ENCODE measurements around the gene CFAP45.
A peak's percentile ranks its signal among the peaks of the same experiment; 100 is the strongest.

The CFAP45 gene

GRCh38 chr1:159828581-159829272 lies 71.2 kb downstream of the CFAP45 start:
- CTCF ChIA-PET, result interaction anchor here (1.3 to 1.8 kb wide), 2 partner anchors 30 kb away, joined by 5 to 11 read pairs; no protein-coding TSS in a partner anchor
- Mint-ChIP-seq H3K27ac (no peak overlapping the region), H3K27me3 (peaks cover 39% of the 10 kb centered on the region), H3K36me3 (peaks cover 13% of the 10 kb centered on the region), H3K9me3 (peaks cover 19% of the 10 kb centered on the region), H3K4me1 (peaks cover 49% of the 10 kb centered on the region), H3K4me3 (no peak overlapping the region)
- DNase-seq, result no peak

- no peak overlapping the region for H3K27ac Mint-ChIP-seq
- peaks cover 44% of the 10 kb centered on the region for H3K27me3 Mint-ChIP-seq
- peaks cover 13% of the 10 kb centered on the region for H3K36me3 Mint-ChIP-seq
- H3K4me1 Mint-ChIP-seq, result peaks cover 49% of the 10 kb centered on the region
- H3K9me3 Mint-ChIP-seq, result peaks cover 19% of the 10 kb centered on the region
- CTCF ChIA-PET, result interaction anchor here (1.0 to 2.5 kb wide), 4 partner anchors 25 to 59 kb away, joined by 4 to 8 read pairs (median 6); partner anchors contain the start of gene FCRL6
- no peak overlapping the region for H3K4me3 Mint-ChIP-seq
- DNase-seq, result no peak
Observed at GRCh38 chr1:159828176-159828575, 71.8 kb downstream of the CFAP45 start.

- Mint-ChIP-seq H3K36me3 (peaks cover 13% of the 10 kb centered on the region), H3K27ac (peak overlapping the region; percentile 53), H3K9me3 (peaks cover 19% of the 10 kb centered on the region), H3K27me3 (peaks cover 51% of the 10 kb centered on the region), H3K4me3 (no peak overlapping the region), H3K4me1 (peaks cover 49% of the 10 kb centered on the region)
- DNase-seq, result no peak
- CTCF ChIA-PET, result interaction anchor here (0.6 to 2.5 kb wide), 8 partner anchors 17 to 67 kb away, joined by 3 to 8 read pairs (median 4); partner anchors contain the start of gene FCRL6
Observed at GRCh38 chr1:159827549-159827948, 72.4 kb downstream of the CFAP45 start.

GRCh38 chr1:159827102-159827490 lies 72.9 kb downstream of the CFAP45 start:
- no peak for DNase-seq
- CTCF ChIA-PET, result interaction anchor here (0.6 to 2.5 kb wide), 10 partner anchors 18 to 179 kb away, joined by 3 to 8 read pairs (median 4); partner anchors contain the start of gene FCRL6
- Mint-ChIP-seq H3K4me1 (peaks cover 49% of the 10 kb centered on the region), H3K27ac (peak overlapping the region; percentile 66), H3K9me3 (peaks cover 19% of the 10 kb centered on the region), H3K36me3 (peaks cover 13% of the 10 kb centered on the region), H3K27me3 (peaks cover 55% of the 10 kb centered on the region), H3K4me3 (no peak overlapping the region)

GRCh38 chr1:159826441-159827101 lies 73.4 kb downstream of the CFAP45 start, which contains the start of gene SLAMF8:
TSS of gene SLAMF8 (plus strand) at chr1:159826873. CDS start at chr1:159826899, 26 bp downstream.
- H3K4me3 Mint-ChIP-seq, result peak within 1 kb of the TSS; percentile 6
- peaks cover 49% of the 10 kb centered on the region for H3K4me1 Mint-ChIP-seq

GRCh38 chr1:159825564-159825963 lies 74.4 kb downstream of the CFAP45 start:
- Mint-ChIP-seq H3K27ac (peak overlapping the region; percentile 39), H3K9me3 (peaks cover 19% of the 10 kb centered on the region), H3K36me3 (peaks cover 13% of the 10 kb centered on the region), H3K4me1 (peaks cover 49% of the 10 kb centered on the region), H3K4me3 (no peak overlapping the region), H3K27me3 (peaks cover 62% of the 10 kb centered on the region)
- no peak for DNase-seq
- CTCF ChIA-PET, result interaction anchor here (1.9 to 2.5 kb wide), 2 partner anchors 22 to 67 kb away, joined by 6 to 8 read pairs; partner anchors contain the start of gene FCRL6

More at GRCh38 chr1:159826441-159827101, 73.4 kb downstream of the CFAP45 start, which contains the start of gene SLAMF8:
- DNase-seq, result peak; percentile 75
- H3K36me3 Mint-ChIP-seq, result peaks cover 13% of the 10 kb centered on the region
- H3K9me3 Mint-ChIP-seq, result peaks cover 19% of the 10 kb centered on the region
- H3K27ac Mint-ChIP-seq, result peak within 1 kb of the TSS; percentile 66
- peaks cover 59% of the 10 kb centered on the region for H3K27me3 Mint-ChIP-seq
- CTCF ChIA-PET, result interaction anchor here (0.9 to 2.5 kb wide), 7 partner anchors 18 to 179 kb away, joined by 3 to 8 read pairs (median 4); partner anchors contain the start of gene FCRL6

- Mint-ChIP-seq H3K36me3 (peaks cover 7% of the 10 kb centered on the region), H3K9me3 (peaks cover 13% of the 10 kb centered on the region), H3K4me1 (peaks cover 41% of the 10 kb centered on the region), H3K4me3 (no peak overlapping the region), H3K27me3 (peaks cover 60% of the 10 kb centered on the region), H3K27ac (no peak overlapping the region)
- DNase-seq, result no peak
- CTCF ChIA-PET, result interaction anchor here (2.4 kb wide), 1 partner anchor 24 kb away, joined by 8 read pairs; no protein-coding TSS in a partner anchor
Observed at GRCh38 chr1:159823406-159823805, 76.6 kb downstream of the CFAP45 start.
